Progenitor cell of endocrine pancreas (in vitro differentiated cells): Measurements from ENCODE around the gene MPHOSPH6. TPM values are rescaled to one million over a fixed set of nuclear protein-coding genes. Genes with fewer than 3 reads are reported as not detected.
"Not testable (repeated sequence)": the region's sequence is repeated elsewhere in the genome, so short reads cannot be mapped to it uniquely, and the experiment has no call there.

Experiments used
- DNase-seq: peaks from one replicate; pipeline ENCODE4 v3.0.0; 2021; ENCODE audit warnings: low spot score; ENCODE audit not compliant: unreplicated experiment
- H3K27ac Mint-ChIP-seq: 2 replicates; pipeline ENCODE4 v1.8.0; 2021; ENCODE audit warnings: mild to moderate bottlenecking, moderate library complexity, mixed read lengths
- H3K27me3 Mint-ChIP-seq: 2 replicates; pipeline ENCODE4 v1.8.0; 2021; ENCODE audit warnings: mixed read lengths
- H3K36me3 Mint-ChIP-seq: 2 replicates; pipeline ENCODE4 v1.8.0; 2022; ENCODE audit warnings: mixed read lengths; ENCODE audit not compliant: insufficient read depth
- H3K4me1 Mint-ChIP-seq: 2 replicates; pipeline ENCODE4 v1.8.0; 2021; ENCODE audit warnings: low read depth, mixed read lengths
- H3K4me3 Mint-ChIP-seq: 2 replicates; pipeline ENCODE4 v1.8.0; 2021; ENCODE audit warnings: low read depth, mild to moderate bottlenecking, moderate library complexity, mixed read lengths
- H3K9me3 Mint-ChIP-seq: 2 replicates; pipeline ENCODE4 v1.8.0; 2021; ENCODE audit warnings: low read depth, mixed read lengths
- total RNA-seq: library from RNA; stranded (reverse); gene quantifications from 2 replicates; pipeline ENCODE4 v1.2.1, GENCODE V29; 2021
- TF ChIP-seq, protein P1 (sequence below): fragments of 200-600 bp; sonication (generic); IDR thresholded peaks from one replicate; pipeline ENCODE4 v1.5.0; 2021; ENCODE audit warnings: antibody characterized with exemption, mild to moderate bottlenecking; ENCODE audit not compliant: unreplicated experiment

The MPHOSPH6 gene
- total RNA-seq, 1 donor from 2014 or later, result 41.9 TPM

- Mint-ChIP-seq H3K9me3 (peaks cover 5% of the 10 kb centered on the region), H3K4me1 (peaks cover 9% of the 10 kb centered on the region), H3K27ac (no peak overlapping the region), H3K27me3 (no peaks in the 10 kb centered on the region), H3K36me3 (peaks cover 42% of the 10 kb centered on the region), H3K4me3 (no peak overlapping the region)
- no peak for DNase-seq
- TF ChIP-seq, protein P1, sequence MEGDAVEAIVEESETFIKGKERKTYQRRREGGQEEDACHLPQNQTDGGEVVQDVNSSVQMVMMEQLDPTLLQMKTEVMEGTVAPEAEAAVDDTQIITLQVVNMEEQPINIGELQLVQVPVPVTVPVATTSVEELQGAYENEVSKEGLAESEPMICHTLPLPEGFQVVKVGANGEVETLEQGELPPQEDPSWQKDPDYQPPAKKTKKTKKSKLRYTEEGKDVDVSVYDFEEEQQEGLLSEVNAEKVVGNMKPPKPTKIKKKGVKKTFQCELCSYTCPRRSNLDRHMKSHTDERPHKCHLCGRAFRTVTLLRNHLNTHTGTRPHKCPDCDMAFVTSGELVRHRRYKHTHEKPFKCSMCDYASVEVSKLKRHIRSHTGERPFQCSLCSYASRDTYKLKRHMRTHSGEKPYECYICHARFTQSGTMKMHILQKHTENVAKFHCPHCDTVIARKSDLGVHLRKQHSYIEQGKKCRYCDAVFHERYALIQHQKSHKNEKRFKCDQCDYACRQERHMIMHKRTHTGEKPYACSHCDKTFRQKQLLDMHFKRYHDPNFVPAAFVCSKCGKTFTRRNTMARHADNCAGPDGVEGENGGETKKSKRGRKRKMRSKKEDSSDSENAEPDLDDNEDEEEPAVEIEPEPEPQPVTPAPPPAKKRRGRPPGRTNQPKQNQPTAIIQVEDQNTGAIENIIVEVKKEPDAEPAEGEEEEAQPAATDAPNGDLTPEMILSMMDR, result no peak
These were observed 20.5 kb downstream of the MPHOSPH6 start for GRCh38 chr16:82149536-82149935.

- TF ChIP-seq, protein P1, result no peak
These were observed 22.5 kb downstream of the MPHOSPH6 start for GRCh38 chr16:82147546-82147945.

GRCh38 chr16:82146957-82147356 lies 23.1 kb downstream of the MPHOSPH6 start:
- Mint-ChIP-seq H3K4me1 (peaks cover 2% of the 10 kb centered on the region), H3K9me3 (no peaks in the 10 kb centered on the region), H3K27ac (no peak overlapping the region), H3K27me3 (no peaks in the 10 kb centered on the region), H3K36me3 (peaks cover 33% of the 10 kb centered on the region), H3K4me3 (no peak overlapping the region)
- TF ChIP-seq, protein P1, result no peak
- DNase-seq, result no peak

More at GRCh38 chr16:82147546-82147945, 22.5 kb downstream of the MPHOSPH6 start:
- no peaks in the 10 kb centered on the region for H3K9me3 Mint-ChIP-seq
- DNase-seq, result no peak
- H3K4me1 Mint-ChIP-seq, result peaks cover 4% of the 10 kb centered on the region
- no peak overlapping the region for H3K27ac Mint-ChIP-seq
- no peaks in the 10 kb centered on the region for H3K27me3 Mint-ChIP-seq
- H3K4me3 Mint-ChIP-seq, result no peak overlapping the region
- peaks cover 34% of the 10 kb centered on the region for H3K36me3 Mint-ChIP-seq

DNA sequence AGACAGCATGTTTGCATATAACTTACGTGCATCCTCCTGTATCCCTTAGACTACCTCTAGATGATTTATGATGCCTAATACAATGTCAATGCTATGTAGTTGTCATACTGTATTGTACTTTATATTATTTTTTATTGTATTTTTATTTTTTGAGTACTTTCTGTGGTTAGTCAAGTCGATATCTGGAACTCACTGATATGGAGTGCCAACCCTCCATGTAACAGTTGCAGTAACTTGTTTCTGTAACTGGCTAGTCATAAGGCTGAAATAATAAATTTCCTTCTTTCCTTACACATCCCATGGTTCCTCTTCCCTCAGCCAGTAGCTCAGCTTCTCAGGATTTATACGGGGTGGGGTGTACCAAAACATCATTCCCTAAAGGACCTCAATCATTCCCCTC lies 23.5 kb downstream of the MPHOSPH6 start:
- Mint-ChIP-seq H3K9me3 (no peaks in the 10 kb centered on the region), H3K4me1 (peaks cover 2% of the 10 kb centered on the region), H3K27ac (no peak overlapping the region), H3K27me3 (no peaks in the 10 kb centered on the region), H3K4me3 (no peak overlapping the region), H3K36me3 (peaks cover 36% of the 10 kb centered on the region)
- TF ChIP-seq, protein P1, result no peak
- DNase-seq, result no peak

GRCh38 chr16:82139286-82139571 lies 30.8 kb downstream of the MPHOSPH6 start:
- peaks cover 12% of the 10 kb centered on the region for H3K4me1 Mint-ChIP-seq
- H3K27me3 Mint-ChIP-seq, H3K9me3 Mint-ChIP-seq, DNase-seq: not testable (repeated sequence)
- peak overlapping the region; percentile 61 for H3K4me3 Mint-ChIP-seq
- peak overlapping the region; percentile 88 for H3K27ac Mint-ChIP-seq
- peaks cover 12% of the 10 kb centered on the region for H3K36me3 Mint-ChIP-seq

DNA sequence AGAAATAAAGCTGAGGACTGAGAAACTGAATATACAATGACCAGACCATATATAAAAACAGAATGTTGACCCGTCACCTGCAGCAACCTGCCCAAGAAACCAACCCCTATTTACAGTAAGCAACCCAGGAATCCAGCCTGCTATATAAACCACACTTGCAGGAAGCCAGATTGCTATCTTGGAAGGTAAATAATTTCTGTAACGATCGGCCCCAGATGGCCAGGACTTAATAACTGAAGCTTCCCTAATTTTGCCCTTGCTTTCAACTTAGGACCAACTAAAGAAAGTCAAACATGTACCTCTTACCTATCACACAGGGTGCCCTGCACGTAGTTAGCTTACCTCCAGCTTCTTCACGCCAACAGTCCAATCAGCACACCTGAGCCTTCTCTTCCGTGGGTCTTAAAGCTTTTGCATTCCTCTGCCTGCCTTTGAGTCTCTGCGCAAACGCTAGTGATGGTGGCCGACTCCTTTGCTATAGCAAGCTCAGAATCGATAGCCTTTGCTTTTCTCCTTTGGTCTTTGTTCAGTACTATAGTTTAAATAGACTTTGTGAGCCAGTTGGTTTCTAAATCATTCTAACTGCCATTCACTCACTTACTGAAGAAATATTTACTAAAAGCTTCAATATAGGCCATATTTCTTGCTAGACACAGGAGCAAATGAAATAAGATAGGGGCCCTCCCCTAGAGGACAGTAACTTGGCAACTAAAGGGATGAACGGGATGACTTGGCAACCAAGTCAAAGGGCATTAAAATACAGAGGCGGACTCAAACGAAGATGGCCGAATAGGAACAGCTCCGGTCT lies 31.3 kb downstream of the MPHOSPH6 start:
- Mint-ChIP-seq H3K4me1 (peaks cover 12% of the 10 kb centered on the region), H3K27me3 (no peaks in the 10 kb centered on the region), H3K4me3 (peak overlapping the region; percentile 61), H3K27ac (peak overlapping the region; percentile 88), H3K36me3 (peaks cover 12% of the 10 kb centered on the region), H3K9me3 (peaks cover 4% of the 10 kb centered on the region)
- TF ChIP-seq, protein P1, result no peak
- DNase-seq, result no peak
